Stimulated activated CD8-positive, alpha-beta memory T cell treated with anti-CD3 and anti-CD28 coated beads, Interleukin-15, amount 100 ng/mL, for 48 hours (primary cell): ENCODE data around the gene DGKA.
"Not testable (repeated sequence)": the region's sequence is repeated elsewhere in the genome, so short reads cannot be mapped to it uniquely, and the experiment has no call there.

Source experiments
- DNase-seq, 2 donors: peaks; one replicate each; pipeline ENCODE4 v3.0.0-alpha.2; 2020; ENCODE audit warnings: low read depth in 2 of 2

The DGKA gene

GRCh38 chr12:55996715-55997534 lies 66.0 kb downstream of the DGKA start, which contains the start of gene SUOX:
Gene SUOX, plus strand, starts transcription at chr12:55997276. Its CDS starts 4,946 bp downstream, at chr12:56002222.
- peak in 1 of 2 donors; percentile 28 for DNase-seq

GRCh38 chr12:55997535-55997859 lies 66.5 kb downstream of the DGKA start:
- DNase-seq = no peak

DNA sequence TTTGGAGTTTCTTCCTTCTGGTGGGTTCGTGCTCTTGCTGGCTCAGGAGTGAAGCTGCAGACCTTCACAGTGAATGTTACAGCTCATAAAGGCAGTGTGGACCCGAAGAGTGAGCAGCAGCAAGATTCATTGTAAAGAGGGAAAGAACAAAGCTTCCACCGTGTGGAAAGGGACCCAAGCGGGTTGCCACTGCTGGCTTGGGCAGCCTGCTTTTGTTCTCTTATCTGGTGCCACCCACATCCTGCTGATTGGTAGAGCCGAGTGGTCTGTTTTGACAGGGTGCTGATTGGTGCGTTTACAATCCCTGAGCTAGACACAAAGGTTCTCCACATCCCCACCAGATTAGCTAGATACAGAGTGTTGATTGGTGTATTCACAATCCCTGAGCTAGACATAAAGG lies 68.6 kb downstream of the DGKA start:
- not testable (repeated sequence) for DNase-seq

GRCh38 chr12:55999999-56000540 lies 69.1 kb downstream of the DGKA start:
- not testable (repeated sequence) for DNase-seq

GRCh38 chr12:56001487-56002100 lies 70.6 kb downstream of the DGKA start:
- no peak for DNase-seq

DNA sequence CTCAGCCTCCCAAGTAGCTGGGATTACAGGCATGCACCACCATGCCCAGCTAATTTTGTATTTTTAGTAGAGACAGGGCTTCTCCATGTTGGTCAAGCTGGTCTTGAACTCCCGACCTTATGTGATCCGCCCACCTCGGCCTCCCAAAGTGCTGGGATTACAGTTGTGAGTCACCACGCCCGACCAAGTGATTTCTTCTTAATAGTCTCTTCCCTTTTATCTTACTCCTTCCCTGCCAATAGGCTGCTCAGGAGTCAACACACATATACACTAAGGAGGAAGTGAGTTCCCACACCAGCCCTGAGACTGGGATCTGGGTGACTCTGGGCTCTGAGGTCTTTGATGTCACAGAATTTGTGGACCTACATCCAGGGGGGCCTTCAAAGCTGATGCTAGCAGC lies 72.4 kb downstream of the DGKA start:
- not testable (repeated sequence) for DNase-seq
